Mesothelial cell of epicardium (in vitro differentiated cells): ENCODE data around the gene MGAT5. TPM values are rescaled to one million over a fixed set of nuclear protein-coding genes. Genes with fewer than 3 reads are reported as not detected.

ENCODE experiments used
- DNase-seq, 2 experiments: peaks; one replicate each; pipeline ENCODE4 v3.0.0; 2021; ENCODE audit warnings: low spot score in 2 of 2; ENCODE audit not compliant: unreplicated experiment in 2 of 2
- H3K27ac Mint-ChIP-seq: 2 replicates; pipeline ENCODE4 v1.8.0; 2021; ENCODE audit warnings: mixed read lengths
- H3K27me3 Mint-ChIP-seq: 2 replicates; pipeline ENCODE4 v1.8.0; 2021; ENCODE audit warnings: low read depth, mixed read lengths
- H3K36me3 Mint-ChIP-seq: 2 replicates; pipeline ENCODE4 v1.8.0; 2021; ENCODE audit warnings: mixed read lengths
- H3K4me1 Mint-ChIP-seq: 2 replicates; pipeline ENCODE4 v1.8.0; 2021; ENCODE audit warnings: mixed read lengths
- H3K4me3 Mint-ChIP-seq: 2 replicates; pipeline ENCODE4 v1.8.0; 2021; ENCODE audit warnings: mild to moderate bottlenecking, moderate library complexity, mixed read lengths
- H3K9me3 Mint-ChIP-seq: 2 replicates; pipeline ENCODE4 v1.8.0; 2021; ENCODE audit warnings: mixed read lengths
- CTCF ChIP-seq: fragments of 200-600 bp; sonication (generic); IDR thresholded peaks from one replicate; pipeline ENCODE4 v1.5.0; 2021; ENCODE audit warnings: antibody characterized with exemption; ENCODE audit not compliant: unreplicated experiment
- total RNA-seq: library from RNA; stranded (reverse); gene quantifications from 3 replicates; pipeline ENCODE4 v1.2.1, GENCODE V29; 2021

MGAT5 gene
- total RNA-seq, 1 donor from 2014 or later = 41.1 TPM

- Mint-ChIP-seq H3K27ac (no peak overlapping the region), H3K9me3 (no peaks in the 10 kb centered on the region), H3K4me3 (no peak overlapping the region), H3K27me3 (no peaks in the 10 kb centered on the region), H3K36me3 (no peaks in the 10 kb centered on the region), H3K4me1 (peaks cover 3% of the 10 kb centered on the region)
- DNase-seq = no peak
- no peak for TF ChIP-seq CTCF
Measured at GRCh38 chr2:134416637-134417036, 162.8 kb downstream of the MGAT5 start.

- Mint-ChIP-seq H3K27me3 (no peaks in the 10 kb centered on the region), H3K36me3 (no peaks in the 10 kb centered on the region), H3K9me3 (no peaks in the 10 kb centered on the region), H3K4me3 (no peak overlapping the region), H3K27ac (no peak overlapping the region), H3K4me1 (no peaks in the 10 kb centered on the region)
- no peak for TF ChIP-seq CTCF
- DNase-seq = no peak
Measured at GRCh38 chr2:134417968-134418582, 164.2 kb downstream of the MGAT5 start.

GRCh38 chr2:134420259-134420658 lies 166.4 kb downstream of the MGAT5 start:
- no peaks in the 10 kb centered on the region for H3K27me3 Mint-ChIP-seq
- peaks cover 3% of the 10 kb centered on the region for H3K36me3 Mint-ChIP-seq
- H3K4me1 Mint-ChIP-seq = no peaks in the 10 kb centered on the region
- no peak for TF ChIP-seq CTCF
- no peak overlapping the region for H3K4me3 Mint-ChIP-seq
- no peak for DNase-seq
- no peak overlapping the region for H3K27ac Mint-ChIP-seq
- no peaks in the 10 kb centered on the region for H3K9me3 Mint-ChIP-seq

GRCh38 chr2:134420920-134421319 lies 167.0 kb downstream of the MGAT5 start:
- no peak for TF ChIP-seq CTCF
- Mint-ChIP-seq H3K4me3 (no peak overlapping the region), H3K36me3 (peaks cover 3% of the 10 kb centered on the region), H3K27me3 (no peaks in the 10 kb centered on the region), H3K27ac (no peak overlapping the region), H3K4me1 (no peaks in the 10 kb centered on the region), H3K9me3 (no peaks in the 10 kb centered on the region)
- no peak for DNase-seq

GRCh38 chr2:134421556-134422328 lies 167.9 kb downstream of the MGAT5 start:
- no peak for DNase-seq
- Mint-ChIP-seq H3K27me3 (no peaks in the 10 kb centered on the region), H3K36me3 (peaks cover 3% of the 10 kb centered on the region), H3K27ac (no peak overlapping the region), H3K4me3 (no peak overlapping the region), H3K4me1 (no peaks in the 10 kb centered on the region), H3K9me3 (no peaks in the 10 kb centered on the region)
- TF ChIP-seq CTCF = no peak
